Activated B cell treated with CpG ODN at 0.5 μM for 24 hours (primary cell): ENCODE data around the gene TBC1D22A. TPM values are rescaled to one million over a fixed set of nuclear protein-coding genes. Genes with fewer than 3 reads are reported as not detected.

Experiments
- ATAC-seq: fragments of 200-7000 bp; cut with Tn5 transposase; one replicate; pipeline ENCODE4 v1.10.0; 2021; ENCODE audit warnings: low read depth, mild to moderate bottlenecking, moderate library complexity
- CTCF ChIA-PET: fragments of 350-600 bp; sonication (Branson Sonifier 250); formaldehyde crosslinking; loops from one replicate; lab custom pipeline; 2021; ENCODE audit warnings: antibody characterized with exemption; lab: Charles Lee
- POLR2A ChIA-PET: fragments of 350-600 bp; sonication (Branson Sonifier 250); formaldehyde crosslinking; loops from one replicate; lab custom pipeline; 2021; ENCODE audit warnings: antibody characterized with exemption; lab: Charles Lee
- DNase-seq: peaks from one replicate; pipeline ENCODE4 v3.0.0; 2022
- H3K27ac Mint-ChIP-seq: one replicate; pipeline ENCODE4 v1.8.0; 2020; ENCODE audit warnings: mixed read lengths
- H3K27me3 Mint-ChIP-seq: one replicate; pipeline ENCODE4 v1.8.0; 2021; ENCODE audit warnings: mixed read lengths
- H3K36me3 Mint-ChIP-seq: one replicate; pipeline ENCODE4 v1.8.0; 2021; ENCODE audit warnings: low read depth, mixed read lengths
- H3K4me1 Mint-ChIP-seq: one replicate; pipeline ENCODE4 v1.8.0; 2021; ENCODE audit warnings: mixed read lengths
- H3K4me3 Mint-ChIP-seq: one replicate; pipeline ENCODE4 v1.8.0; 2020; ENCODE audit warnings: mild to moderate bottlenecking, mixed read lengths
- H3K9me3 Mint-ChIP-seq: one replicate; pipeline ENCODE4 v1.8.0; 2020; ENCODE audit warnings: mixed read lengths
- CTCF ChIP-seq: fragments of 200-600 bp; IDR thresholded peaks from one replicate; pipeline ENCODE4 v1.8.0; 2022; ENCODE audit warnings: antibody characterized with exemption, mild to moderate bottlenecking
- intact Hi-C: fragments of 100-400 bp; cut with micrococcal nuclease; formaldehyde crosslinking; loops from one replicate; pipeline ENCODE4 v1.15.1; 2024
- total RNA-seq: library from RNA; stranded (reverse); gene quantifications from 2 replicates; pipeline ENCODE4 v1.2.3, GENCODE V29; 2022

TBC1D22A gene
- total RNA-seq, 1 donor from 2014 or later = 85.9 TPM

GRCh38 chr22:46967445-46968358 lies 205.3 kb downstream of the TBC1D22A start:
- ATAC-seq (no peak), DNase-seq (no peak)
- CTCF ChIA-PET = interaction anchor here (1.0 kb wide), 1 partner anchor 9 kb away, joined by 3 read pairs; no protein-coding TSS in a partner anchor
- TF ChIP-seq CTCF = no peak
- H3K27ac Mint-ChIP-seq = no peak overlapping the region
- POLR2A ChIA-PET = interaction anchor here (0.7 to 1.2 kb wide), 2 partner anchors 10 to 71 kb away, joined by 4 read pairs; no protein-coding TSS in a partner anchor
- H3K27me3 Mint-ChIP-seq = no peaks in the 10 kb centered on the region
- intact Hi-C loops = loop anchor here (2.0 to 5.0 kb wide), 2 partner anchors 25 to 230 kb away; partner anchors contain the start of gene CERK
- no peaks in the 10 kb centered on the region for H3K9me3 Mint-ChIP-seq
- no peak overlapping the region for H3K4me3 Mint-ChIP-seq
- peaks cover 48% of the 10 kb centered on the region for H3K36me3 Mint-ChIP-seq
- H3K4me1 Mint-ChIP-seq = peaks cover 37% of the 10 kb centered on the region

- no peak for DNase-seq
- Mint-ChIP-seq H3K9me3 (no peaks in the 10 kb centered on the region), H3K36me3 (peaks cover 48% of the 10 kb centered on the region), H3K27ac (no peak overlapping the region), H3K4me3 (no peak overlapping the region), H3K27me3 (no peaks in the 10 kb centered on the region), H3K4me1 (peaks cover 37% of the 10 kb centered on the region)
- intact Hi-C loops = loop anchor here (2.0 to 5.0 kb wide), 2 partner anchors 26 to 231 kb away; partner anchors contain the start of gene CERK
- no peak for ATAC-seq
- CTCF ChIA-PET = no interaction called here
- no peak for TF ChIP-seq CTCF
- POLR2A ChIA-PET = interaction anchor here (0.7 to 1.2 kb wide), 2 partner anchors 9 to 71 kb away, joined by 4 read pairs; no protein-coding TSS in a partner anchor
These were observed 205.9 kb downstream of the TBC1D22A start for GRCh38 chr22:46968359-46968740.

GRCh38 chr22:46968848-46969247 lies 206.4 kb downstream of the TBC1D22A start:
- ATAC-seq (no peak), DNase-seq (no peak)
- TF ChIP-seq CTCF = no peak
- CTCF ChIA-PET = no interaction called here
- no peak overlapping the region for H3K27ac Mint-ChIP-seq
- intact Hi-C loops = loop anchor here (2.0 to 5.0 kb wide), 2 partner anchors 26 to 232 kb away; partner anchors contain the start of gene CERK
- no peaks in the 10 kb centered on the region for H3K9me3 Mint-ChIP-seq
- H3K4me3 Mint-ChIP-seq = no peak overlapping the region
- H3K36me3 Mint-ChIP-seq = peaks cover 47% of the 10 kb centered on the region
- POLR2A ChIA-PET = no interaction called here
- peaks cover 37% of the 10 kb centered on the region for H3K4me1 Mint-ChIP-seq
- no peaks in the 10 kb centered on the region for H3K27me3 Mint-ChIP-seq

GRCh38 chr22:46969491-46969890 lies 207.0 kb downstream of the TBC1D22A start:
- H3K27ac Mint-ChIP-seq = peak overlapping the region; percentile 39
- intact Hi-C loops = loop anchor here (2.0 to 5.0 kb wide), 2 partner anchors 27 to 232 kb away; partner anchors contain the start of gene CERK
- no peaks in the 10 kb centered on the region for H3K9me3 Mint-ChIP-seq
- H3K27me3 Mint-ChIP-seq = no peaks in the 10 kb centered on the region
- H3K36me3 Mint-ChIP-seq = peaks cover 50% of the 10 kb centered on the region
- ATAC-seq (peak; percentile 93), DNase-seq (peak; percentile 34)
- no peak overlapping the region for H3K4me3 Mint-ChIP-seq
- peaks cover 33% of the 10 kb centered on the region for H3K4me1 Mint-ChIP-seq
- ChIA-PET POLR2A (no interaction called here), CTCF (no interaction called here)
- no peak for TF ChIP-seq CTCF

- Mint-ChIP-seq H3K4me3 (no peak overlapping the region), H3K27ac (peak overlapping the region; percentile 2), H3K36me3 (peaks cover 49% of the 10 kb centered on the region), H3K4me1 (peaks cover 33% of the 10 kb centered on the region), H3K27me3 (no peaks in the 10 kb centered on the region), H3K9me3 (no peaks in the 10 kb centered on the region)
- ChIA-PET CTCF (no interaction called here), POLR2A (no interaction called here)
- intact Hi-C loops = loop anchor here (2.0 to 5.0 kb wide), 2 partner anchors 27 to 233 kb away; partner anchors contain the start of gene CERK
- TF ChIP-seq CTCF = no peak
- ATAC-seq (peak; percentile 15), DNase-seq (no peak)
These were observed 207.5 kb downstream of the TBC1D22A start for GRCh38 chr22:46969961-46970360.
